Sciatic nerve (tissue), 2 donors: ENCODE measurements around the gene GPRIN3. TPM values are rescaled to one million over a fixed set of nuclear protein-coding genes. Genes with fewer than 3 reads are reported as not detected.
"Not testable (repeated sequence)": the region's sequence is repeated elsewhere in the genome, so short reads cannot be mapped to it uniquely, and the experiment has no call there.

ENCODE experiments used
- ATAC-seq: fragments of 200-7000 bp; cut with Tn5 transposase; one replicate; pipeline ENCODE4 v1.9.1; 2020; ENCODE audit warnings: mild to moderate bottlenecking, moderate library complexity
- DNase-seq: peaks from one replicate; pipeline ENCODE4 v3.0.0-alpha.2; 2020; ENCODE audit warnings: low spot score
- intact Hi-C: fragments of 100-400 bp; cut with DNase I; formaldehyde crosslinking; loops from one replicate; pipeline ENCODE4 v1.14.2; 2022
- total RNA-seq: library from RNA; stranded (reverse); fragmentation: NEBNext Ultra II Directional; extraction: Animal tissue kit (Norgen Biotek cat#: 25700); gene quantifications from one replicate; pipeline ENCODE4 v1.2.1, GENCODE V29; 2021
- donor health status: DM: no; HTN: no; CAD: no.
- donor health status: DM: no; HTN: no; CAD: no.

Gene GPRIN3
- total RNA-seq, 1 donor from 2014 or later: 7.0 TPM

DNA sequence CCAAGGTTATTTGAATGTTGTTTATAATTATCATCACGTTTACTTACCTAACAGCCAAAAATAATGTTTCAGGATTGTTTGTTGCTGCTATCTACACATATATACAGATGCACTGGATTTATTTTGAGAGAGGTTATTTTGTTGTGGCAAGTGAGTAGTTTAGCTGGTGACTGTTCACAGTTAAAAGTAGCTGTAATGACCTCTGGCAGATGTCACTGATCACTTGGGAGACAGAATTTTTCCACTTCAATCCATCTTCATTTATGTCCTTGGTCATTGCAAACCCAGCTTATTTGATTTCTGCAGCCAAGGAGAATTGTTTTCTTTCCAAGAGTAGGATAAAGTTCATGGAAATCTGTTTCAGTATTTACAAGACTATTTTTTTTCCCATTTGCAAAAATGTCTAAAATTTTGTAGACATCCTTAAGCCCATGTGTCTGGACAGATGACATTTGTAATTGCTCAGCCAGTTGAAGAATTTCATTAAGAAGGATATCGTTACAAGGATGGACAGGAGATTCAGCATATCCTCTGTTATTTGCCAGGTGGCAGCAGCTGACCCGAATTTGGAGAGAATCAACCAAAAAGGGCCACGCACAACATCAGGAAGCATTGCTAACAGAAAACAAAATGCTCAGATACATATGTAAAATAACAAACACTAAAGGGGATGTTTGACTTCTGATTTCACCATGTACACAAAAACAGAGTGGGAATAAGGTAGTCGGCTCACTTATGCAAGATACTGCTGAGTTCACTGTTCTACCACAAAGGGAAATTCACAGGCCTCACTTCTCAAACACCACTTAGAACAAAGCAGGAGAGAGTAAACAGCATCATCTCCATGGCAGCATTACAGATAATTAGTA is 64.5 kb downstream of the GPRIN3 start:
- peak; percentile 46 for ATAC-seq
- intact Hi-C loops: no loop called here
- no peak for DNase-seq

DNA sequence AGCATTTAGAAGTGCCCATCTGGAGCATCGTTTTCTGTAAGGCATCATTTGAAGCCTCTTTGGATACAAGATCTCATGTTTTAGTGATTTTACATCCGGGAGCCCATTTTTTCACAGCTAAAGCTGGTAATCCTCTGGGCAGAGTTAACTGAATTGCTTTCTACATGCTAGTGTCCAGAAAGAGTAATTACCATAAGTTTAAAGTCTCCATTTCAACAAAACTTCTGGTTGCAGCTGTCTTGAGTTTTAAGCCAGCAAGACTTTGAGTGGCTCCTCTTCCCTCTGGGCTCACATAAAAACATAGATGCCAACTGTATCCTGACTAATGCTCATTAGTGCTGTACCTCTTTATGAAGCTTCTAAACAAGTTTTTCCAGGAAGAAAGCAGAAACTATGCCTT is 65.4 kb downstream of the GPRIN3 start:
- ATAC-seq: no peak
- DNase-seq: no peak
- intact Hi-C loops: no loop called here

DNA sequence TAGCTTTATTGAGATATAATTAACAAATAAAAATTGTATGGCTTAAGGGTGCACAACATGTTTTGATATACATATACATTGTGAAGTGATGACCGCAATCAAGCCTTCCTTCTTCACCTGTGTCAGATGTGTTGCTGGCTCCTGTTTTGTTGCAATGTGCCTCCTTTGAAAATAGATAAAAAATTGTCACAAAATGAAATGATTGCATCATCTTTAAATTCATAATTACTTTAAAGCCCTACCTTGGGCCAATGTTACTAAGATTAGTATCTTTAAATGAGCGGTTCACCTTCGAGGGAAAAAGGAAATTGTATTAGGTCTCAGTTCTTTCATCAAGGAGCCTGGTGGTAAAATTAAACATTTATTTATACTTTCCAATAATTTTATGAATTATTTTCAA is 77.3 kb downstream of the GPRIN3 start:
- intact Hi-C loops: no loop called here
- DNase-seq: no peak
- no peak for ATAC-seq

DNA sequence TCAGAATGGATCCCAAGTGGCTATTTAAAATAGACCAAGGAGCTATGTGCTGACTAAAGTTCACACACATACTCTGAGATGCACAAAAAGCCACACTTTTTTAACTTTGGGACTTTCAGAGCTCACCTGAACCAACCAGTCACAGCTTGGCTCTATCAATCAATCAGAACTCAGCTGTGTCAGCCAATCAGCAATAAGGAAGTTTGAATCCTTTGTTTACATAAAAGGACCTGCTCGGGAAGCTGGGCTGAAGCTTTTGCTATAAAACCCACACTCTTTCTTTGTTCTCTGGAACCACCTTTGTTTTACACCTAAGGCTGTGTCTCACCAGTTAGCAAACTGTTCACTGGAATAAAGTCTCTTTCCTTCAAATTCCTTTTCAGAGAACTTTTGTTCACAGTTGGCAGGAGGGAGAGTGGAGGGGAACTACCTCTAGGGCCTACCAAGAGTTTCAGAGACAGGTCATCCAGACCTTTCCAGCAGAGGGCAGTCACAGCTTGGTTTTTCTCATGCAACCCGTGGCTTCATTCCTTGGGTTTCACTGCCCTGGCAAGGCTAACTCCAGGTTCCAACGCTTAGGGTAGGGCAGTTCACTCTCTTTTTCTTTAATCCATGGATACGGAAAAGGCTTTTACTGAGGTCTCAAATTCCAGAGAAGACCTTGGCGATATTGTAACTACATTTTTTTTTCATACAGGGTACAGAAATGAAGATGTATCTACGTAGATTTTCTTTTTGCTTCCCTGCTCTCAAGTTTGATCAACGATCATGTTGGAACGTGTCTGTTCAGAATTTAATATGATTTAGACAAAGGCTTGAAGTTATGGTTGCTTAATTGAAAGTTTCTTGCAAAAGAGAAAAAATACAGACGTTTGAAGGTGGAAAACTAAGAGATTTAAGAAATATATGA is 80.7 kb downstream of the GPRIN3 start:
- DNase-seq: peak; percentile 87
- peak; percentile 96 for ATAC-seq
- intact Hi-C loops: loop anchor here (5.0 kb wide), 1 partner anchor 210 kb away; no protein-coding TSS in a partner anchor

DNA sequence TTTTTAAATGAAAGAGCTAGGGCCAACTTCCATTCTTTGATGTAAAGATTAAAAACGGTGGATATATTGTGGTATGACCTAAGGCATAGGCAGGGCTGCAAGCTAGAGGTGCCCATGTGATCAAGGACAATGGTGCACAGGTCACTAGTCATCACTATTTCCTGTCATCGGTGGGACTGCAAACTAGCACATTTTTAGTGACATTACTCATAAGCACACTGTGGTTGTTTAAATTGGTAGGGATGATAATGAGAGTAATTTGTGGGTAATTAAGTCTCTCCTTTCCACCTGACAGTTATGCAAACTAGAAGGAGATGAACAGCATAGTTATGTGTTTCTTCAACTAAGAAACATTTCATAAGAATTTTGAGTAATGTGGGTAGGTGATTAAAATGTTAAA is 85.4 kb downstream of the GPRIN3 start:
- no peak for ATAC-seq
- intact Hi-C loops: no loop called here

DNA sequence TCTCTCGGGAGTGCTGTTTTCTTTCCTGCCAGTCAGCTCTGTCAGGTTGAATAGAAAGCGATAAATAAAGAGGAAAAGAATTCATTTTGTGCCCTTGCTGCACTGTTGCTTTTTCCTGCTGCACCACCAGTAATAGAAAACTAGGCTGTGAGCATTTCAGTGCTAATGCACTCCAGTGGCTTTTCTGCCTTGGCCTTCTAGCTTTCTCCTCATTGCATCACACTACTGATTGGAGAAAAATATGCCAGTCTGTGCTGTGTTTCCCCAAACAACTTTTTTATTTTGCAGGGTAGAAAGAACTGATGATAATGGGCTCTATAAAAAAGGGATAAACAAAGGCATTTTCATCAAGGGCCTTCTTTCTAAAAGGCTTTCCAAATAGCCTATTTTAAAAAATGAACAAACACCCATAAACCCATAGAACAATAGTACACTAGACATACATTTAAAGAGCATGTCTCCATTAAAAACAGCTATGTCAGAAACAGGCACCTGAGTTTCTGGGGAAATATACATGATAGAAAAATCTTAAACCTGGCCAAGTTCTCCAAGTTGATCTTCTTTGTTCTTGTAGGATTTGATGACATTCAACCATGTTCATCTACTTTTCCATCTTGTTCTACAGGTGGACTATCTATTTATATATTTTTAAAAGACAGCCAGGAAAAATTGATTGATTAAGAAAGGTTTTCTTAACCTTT is 86.3 kb downstream of the GPRIN3 start:
- ATAC-seq (no peak), DNase-seq (no peak)
- intact Hi-C loops: no loop called here

More for the DNA sequence above, 85.4 kb downstream of the GPRIN3 start:
- DNase-seq: no peak

DNA sequence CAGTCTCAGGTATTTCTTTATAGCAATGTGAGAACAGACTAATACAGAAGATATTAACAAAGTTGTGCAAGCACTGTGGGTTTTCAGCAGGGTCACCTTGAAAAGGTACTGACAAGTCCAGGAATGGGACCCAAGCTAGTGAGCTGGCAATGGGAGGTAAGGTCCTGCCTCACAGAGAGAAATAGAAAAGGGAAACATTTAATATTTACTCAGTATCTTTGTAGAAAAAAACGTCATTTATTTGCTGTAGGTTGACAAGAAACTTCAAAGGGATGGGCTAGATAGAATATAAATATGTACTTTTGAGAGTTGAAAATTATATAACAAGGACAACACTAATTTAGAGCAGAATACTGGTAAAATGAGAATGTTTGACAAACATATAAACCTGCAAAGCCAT is 89.0 kb downstream of the GPRIN3 start:
- DNase-seq: no peak
- intact Hi-C loops: no loop called here
- ATAC-seq: no peak

DNA sequence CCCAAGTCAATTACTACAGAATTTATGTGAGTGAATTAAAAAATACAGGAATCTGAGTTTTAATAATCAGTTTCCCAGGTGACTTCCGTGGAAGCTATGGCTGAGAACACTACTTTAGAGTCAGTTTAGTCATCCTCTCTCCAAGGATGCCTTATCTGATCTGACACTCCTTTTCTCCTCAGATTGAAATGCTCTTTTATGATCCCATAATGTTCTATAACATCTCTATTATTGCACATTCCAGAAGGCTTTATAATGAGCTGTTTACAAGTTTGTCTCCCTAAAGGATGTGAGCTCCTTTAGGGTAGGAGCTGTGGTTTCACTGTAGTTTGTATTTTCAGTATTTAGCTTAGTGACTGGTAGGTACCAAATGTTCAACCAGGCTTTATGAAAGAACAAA is 90.0 kb downstream of the GPRIN3 start:
- intact Hi-C loops: no loop called here
- ATAC-seq: no peak
- DNase-seq: no peak

DNA sequence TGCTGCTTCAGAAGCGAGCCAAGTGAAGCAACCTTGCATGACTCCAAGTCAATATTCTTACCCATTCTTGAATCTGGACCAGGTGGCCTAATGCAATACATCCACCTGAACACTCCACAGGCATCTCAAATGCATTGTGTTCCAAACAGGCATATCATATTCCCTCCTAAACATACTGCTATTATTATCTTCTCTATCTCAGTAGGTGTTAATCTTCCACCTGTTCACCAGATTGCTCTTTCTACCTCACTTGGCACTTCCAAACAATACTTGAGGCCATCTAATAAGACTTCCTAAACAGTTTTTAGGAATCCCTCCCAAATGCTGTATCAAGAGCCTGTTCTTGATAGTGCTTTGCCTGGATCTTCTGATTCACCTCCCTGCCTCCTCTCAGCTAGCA is 90.7 kb downstream of the GPRIN3 start:
- ATAC-seq: no peak
- no peak for DNase-seq
- intact Hi-C loops: no loop called here

DNA sequence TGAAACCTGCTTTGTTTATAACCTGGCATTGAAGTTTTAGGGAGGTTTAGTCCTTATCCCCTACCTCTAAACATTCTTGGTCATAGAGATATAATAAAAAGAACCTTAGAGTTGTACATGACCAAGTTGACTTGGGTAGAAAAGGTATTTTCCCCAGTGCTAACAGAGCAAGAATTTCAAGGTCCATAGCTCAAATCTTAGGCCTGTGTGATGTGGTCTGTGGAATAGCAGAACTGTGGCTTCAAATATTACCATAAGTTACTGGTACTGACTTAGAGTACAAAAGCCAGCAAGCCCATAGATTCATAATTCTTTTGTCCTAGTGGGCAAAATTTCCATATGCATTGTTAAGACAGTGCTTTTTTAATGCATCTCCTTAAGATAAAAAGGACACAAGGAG is 91.2 kb downstream of the GPRIN3 start:
- no peak for ATAC-seq
- intact Hi-C loops: no loop called here
- no peak for DNase-seq

DNA sequence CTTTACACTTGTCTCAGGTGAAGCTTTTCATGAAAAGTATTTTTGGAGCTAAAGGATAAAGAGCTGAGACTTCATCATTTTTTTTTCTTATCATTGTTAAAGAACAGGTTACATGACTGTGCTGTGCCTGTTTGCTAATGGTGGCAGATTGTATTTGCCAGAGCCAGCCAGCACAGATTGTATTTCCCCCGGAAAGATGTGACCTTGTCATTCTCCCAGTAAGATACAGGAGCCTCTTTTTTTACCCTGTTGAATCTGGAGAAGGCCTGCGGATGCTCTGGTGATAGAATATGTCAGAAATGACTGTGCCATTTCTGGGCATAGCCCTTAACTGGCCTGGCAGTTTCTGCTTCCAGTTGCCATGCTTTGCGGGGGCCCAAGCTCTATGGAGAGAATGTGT is 91.9 kb downstream of the GPRIN3 start:
- intact Hi-C loops: no loop called here
- DNase-seq: no peak
- no peak for ATAC-seq

DNA sequence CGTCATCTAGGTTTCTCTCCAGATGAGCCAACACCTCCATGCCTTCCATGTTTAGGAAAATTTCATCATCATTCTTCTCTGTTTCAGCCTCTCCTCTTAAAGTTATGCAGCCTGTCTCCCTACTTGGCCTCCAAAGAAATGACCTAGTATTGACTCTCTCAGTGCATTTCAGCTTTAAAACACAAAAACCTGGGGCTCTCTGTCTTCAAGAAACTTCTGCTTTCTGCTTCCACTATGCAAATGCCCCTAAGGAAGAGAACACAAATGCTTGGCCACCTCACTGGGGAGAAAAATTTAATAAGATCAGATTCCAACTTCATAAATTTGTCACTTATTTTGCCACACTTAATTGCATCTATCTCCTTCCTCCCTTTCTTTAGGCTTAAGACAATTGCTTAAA is 93.3 kb downstream of the GPRIN3 start:
- ATAC-seq (no peak), DNase-seq (no peak)
- intact Hi-C loops: no loop called here

DNA sequence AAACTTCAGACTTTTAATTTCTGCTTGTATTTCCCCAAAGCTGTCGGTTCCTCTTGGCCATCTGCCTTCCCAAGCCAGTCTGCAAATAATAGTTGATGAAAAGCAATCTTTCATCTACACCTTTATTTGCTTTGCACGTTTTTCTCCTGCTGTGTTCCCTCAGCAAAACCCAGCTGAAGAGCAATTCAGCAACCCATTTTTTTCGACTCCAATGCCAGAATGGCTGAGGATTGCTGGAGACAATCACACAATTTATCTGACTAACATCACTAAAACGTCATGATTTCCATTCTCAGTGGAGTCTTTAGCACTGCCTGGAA is 94.3 kb downstream of the GPRIN3 start:
- DNase-seq: no peak
- ATAC-seq: no peak
- intact Hi-C loops: no loop called here

DNA sequence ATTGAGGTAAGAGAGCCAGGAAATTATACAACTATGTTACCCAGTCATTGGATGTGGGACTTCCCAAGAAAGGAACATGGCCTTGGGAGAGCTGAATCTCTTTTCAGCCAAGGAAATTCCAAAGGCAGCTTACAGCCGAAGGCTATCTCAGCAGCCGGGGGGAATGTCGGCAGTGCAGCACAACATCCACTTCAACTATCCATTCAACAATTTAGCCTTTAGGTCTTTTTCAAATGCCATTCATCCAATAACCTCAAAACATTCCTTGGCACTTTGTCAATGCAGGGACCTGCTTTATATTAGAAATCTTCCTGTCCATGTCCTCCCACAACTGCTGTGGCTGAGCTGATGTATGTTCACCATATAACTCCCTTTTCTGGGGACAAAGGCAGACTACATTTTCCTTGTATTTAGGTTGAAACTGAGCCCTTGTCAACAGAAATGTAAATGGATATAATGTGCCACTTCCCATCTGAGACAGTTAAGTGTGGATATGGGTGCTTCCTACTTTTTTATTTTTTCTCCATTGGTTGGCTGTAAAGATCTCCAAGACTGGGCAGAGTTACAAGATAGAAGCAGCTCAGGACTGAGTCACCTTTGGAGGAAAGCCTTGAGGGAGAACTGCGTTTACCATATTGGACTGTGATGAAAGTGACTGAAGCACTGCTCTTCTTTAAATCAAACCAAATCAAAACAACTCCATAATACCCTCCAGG is 94.8 kb downstream of the GPRIN3 start:
- intact Hi-C loops: no loop called here
- no peak for ATAC-seq
- no peak for DNase-seq

DNA sequence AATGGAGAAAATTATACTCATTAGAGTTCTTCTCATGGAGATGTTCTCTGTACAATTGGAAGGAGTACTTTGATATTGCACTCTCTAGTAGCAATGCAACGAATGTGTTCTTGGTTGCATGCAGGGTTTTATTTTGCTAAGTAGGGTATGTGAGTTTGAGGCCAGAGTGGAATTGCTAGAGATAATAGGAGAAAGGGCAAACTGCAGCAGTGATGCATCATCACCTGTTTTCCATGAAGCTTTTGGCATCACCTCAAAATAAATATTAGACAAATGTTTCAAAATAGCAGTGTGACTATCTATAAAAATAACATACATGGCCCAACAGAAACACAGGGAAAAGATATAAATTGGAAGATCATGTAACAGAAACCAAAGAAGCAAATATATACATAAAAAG is 103.0 kb downstream of the GPRIN3 start:
- no peak for DNase-seq
- intact Hi-C loops: no loop called here
- ATAC-seq: no peak

DNA sequence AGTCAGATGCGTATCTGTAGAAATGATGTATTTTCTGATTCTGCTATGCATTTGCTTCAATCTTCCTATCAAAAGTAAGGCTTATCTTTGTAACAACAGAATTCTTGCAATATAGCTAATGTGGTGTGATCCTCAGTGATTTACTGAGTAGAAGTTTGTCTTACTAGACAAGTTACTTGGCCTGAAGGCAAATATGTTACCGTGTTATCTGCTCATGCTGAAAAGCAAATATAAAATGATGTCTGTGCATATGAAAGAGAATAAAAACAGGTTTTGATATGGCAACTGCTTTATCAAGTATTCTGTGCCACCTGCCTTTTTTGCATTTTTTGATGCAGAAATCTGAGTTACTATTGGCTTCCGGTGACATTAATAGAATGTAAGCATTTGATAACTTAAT is 103.7 kb downstream of the GPRIN3 start:
- no peak for DNase-seq
- ATAC-seq: no peak
- intact Hi-C loops: no loop called here

DNA sequence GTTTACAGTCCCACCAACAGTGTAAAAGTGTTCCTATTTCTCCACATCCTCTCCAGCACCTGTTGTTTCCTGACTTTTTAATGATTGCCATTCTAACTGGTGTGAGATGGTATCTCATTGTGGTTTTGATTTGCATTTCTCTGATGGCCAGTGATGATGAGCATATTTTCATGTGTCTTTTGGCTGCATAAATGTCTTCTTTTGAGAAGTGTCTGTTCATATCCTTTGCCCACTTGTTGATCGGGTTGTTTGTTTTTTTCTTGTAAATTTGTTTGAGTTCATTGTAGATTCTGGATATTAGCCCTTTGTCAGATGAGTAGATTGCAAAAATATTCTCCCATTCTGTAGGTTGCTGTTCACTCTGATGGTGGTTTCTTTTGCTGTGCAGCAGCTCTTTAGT is 108.2 kb downstream of the GPRIN3 start:
- ATAC-seq, DNase-seq, intact Hi-C loops: not testable (repeated sequence)

DNA sequence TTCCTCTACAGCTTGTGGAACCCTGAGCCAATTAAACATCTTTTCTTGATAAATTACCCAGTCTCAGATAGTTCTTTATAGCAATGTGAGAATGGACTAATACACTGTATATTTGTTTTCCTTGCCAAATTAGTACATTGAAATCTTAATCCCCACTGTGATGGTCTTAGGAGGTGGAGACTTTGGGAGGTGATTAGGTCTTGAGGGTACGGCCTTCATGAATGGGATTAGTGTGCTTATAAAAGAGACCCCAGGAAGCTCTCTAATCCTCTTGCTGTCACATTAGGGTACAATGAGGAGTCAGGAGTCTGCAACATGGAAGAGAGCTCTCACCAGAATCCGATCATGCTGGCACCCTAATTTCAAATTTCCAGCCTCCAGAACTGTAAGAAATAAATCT is 109.7 kb downstream of the GPRIN3 start:
- DNase-seq: no peak
- ATAC-seq: no peak
- intact Hi-C loops: no loop called here

DNA sequence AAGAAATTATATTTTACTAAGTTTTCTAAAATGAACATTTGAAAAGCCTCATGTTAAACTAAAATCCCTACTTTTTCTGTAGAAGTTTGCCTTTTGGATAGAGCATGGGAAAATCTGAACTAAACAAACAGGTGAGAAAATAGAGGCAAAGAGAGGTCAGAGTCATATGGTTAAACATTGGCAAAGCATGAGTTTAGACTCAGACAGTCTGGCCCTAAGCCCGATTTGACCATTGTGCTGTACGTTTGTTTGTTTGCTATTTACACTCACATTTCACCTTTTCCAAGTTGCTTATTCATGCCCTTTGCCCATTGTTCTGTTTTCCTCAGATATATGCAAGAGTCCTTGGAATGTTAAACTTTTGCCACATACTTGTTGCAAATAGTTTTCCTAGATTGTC is 110.9 kb downstream of the GPRIN3 start:
- ATAC-seq (no peak), DNase-seq (no peak)
- intact Hi-C loops: no loop called here
